Mucosa of rectum (tissue), 2 donors: ENCODE results near the gene AKT2.

Source experiments
- H3K27ac ChIP-seq, 2 donors: one replicate each; pipeline ENCODE4 v1.7.0; 2013; ENCODE audit warnings: inconsistent platforms in 2 of 2, low read depth in 2 of 2, low read length in 2 of 2
- H3K27me3 ChIP-seq, 2 donors: one replicate each; pipeline ENCODE4 v1.7.0; 2013; ENCODE audit warnings: low read length in 2 of 2; ENCODE audit not compliant: control insufficient read depth in 2 of 2, insufficient read depth in 2 of 2
- H3K36me3 ChIP-seq, 2 donors: one replicate each; pipeline ENCODE4 v1.7.0; 2013; ENCODE audit warnings: low read length in 2 of 2; ENCODE audit not compliant: control insufficient read depth in 2 of 2, insufficient read depth in 2 of 2
- H3K4me1 ChIP-seq, 2 donors: one replicate each; pipeline ENCODE4 v1.7.0; 2013; ENCODE audit warnings: low read length in 2 of 2, mild to moderate bottlenecking in 1 of 2; ENCODE audit not compliant: control insufficient read depth in 2 of 2, insufficient read depth in 2 of 2
- H3K4me3 ChIP-seq, 2 donors: one replicate each; pipeline ENCODE4 v1.7.0; 2013; ENCODE audit warnings: low read length in 2 of 2
- H3K9ac ChIP-seq, 2 donors: one replicate each; pipeline ENCODE4 v1.7.0; 2013; ENCODE audit warnings: low read length in 2 of 2, low read depth in 1 of 2, mild to moderate bottlenecking in 1 of 2
- H3K9me3 ChIP-seq, 2 donors: one replicate each; pipeline ENCODE4 v1.7.0; 2013; ENCODE audit warnings: low read length in 2 of 2; ENCODE audit not compliant: control insufficient read depth in 2 of 2
- donor health status: healthy.
- donor health status: Normal muscosa, but diverticular disease.

The AKT2 gene

GRCh38 chr19:40245506-40246128 lies 39.5 kb downstream of the AKT2 start:
- H3K27me3 ChIP-seq: no peaks in the 10 kb centered on the region
- no peak overlapping the region for H3K27ac ChIP-seq
- H3K9ac ChIP-seq: no peak overlapping the region
- H3K4me1 ChIP-seq: no peaks in the 10 kb centered on the region
- H3K9me3 ChIP-seq: no peaks in the 10 kb centered on the region
- no peak overlapping the region for H3K4me3 ChIP-seq
- H3K36me3 ChIP-seq: peaks cover 15 to 25% of the 10 kb centered on the region in 2 donors

GRCh38 chr19:40244579-40245317 lies 40.4 kb downstream of the AKT2 start:
- no peak overlapping the region for H3K27ac ChIP-seq

GRCh38 chr19:40243181-40243580 lies 42.0 kb downstream of the AKT2 start:
- Histone ChIP-seq H3K9me3 (no peaks in the 10 kb centered on the region), H3K36me3 (peaks cover 22 to 32% of the 10 kb centered on the region in 2 donors), H3K4me1 (no peaks in the 10 kb centered on the region), H3K9ac (no peak overlapping the region), H3K27ac (no peak overlapping the region), H3K27me3 (no peaks in the 10 kb centered on the region), H3K4me3 (no peak overlapping the region)

More at GRCh38 chr19:40244579-40245317, 40.4 kb downstream of the AKT2 start:
- H3K27me3 ChIP-seq: no peaks in the 10 kb centered on the region
- no peaks in the 10 kb centered on the region for H3K4me1 ChIP-seq
- H3K36me3 ChIP-seq: peaks cover 18 to 29% of the 10 kb centered on the region in 2 donors
- no peak overlapping the region for H3K9ac ChIP-seq
- H3K4me3 ChIP-seq: no peak overlapping the region
- H3K9me3 ChIP-seq: no peaks in the 10 kb centered on the region

- Histone ChIP-seq H3K9me3 (no peaks in the 10 kb centered on the region), H3K4me1 (no peaks in the 10 kb centered on the region), H3K4me3 (no peak overlapping the region), H3K36me3 (peaks cover 26 to 35% of the 10 kb centered on the region in 2 donors), H3K9ac (no peak overlapping the region), H3K27me3 (no peaks in the 10 kb centered on the region), H3K27ac (no peak overlapping the region)
These were observed 42.7 kb downstream of the AKT2 start for GRCh38 chr19:40242480-40242879.

- Histone ChIP-seq H3K27me3 (no peaks in the 10 kb centered on the region), H3K4me1 (no peaks in the 10 kb centered on the region), H3K9me3 (no peaks in the 10 kb centered on the region), H3K4me3 (no peak overlapping the region), H3K9ac (no peak overlapping the region), H3K27ac (no peak overlapping the region), H3K36me3 (peaks cover 29 to 35% of the 10 kb centered on the region in 2 donors)
These were observed 43.2 kb downstream of the AKT2 start for GRCh38 chr19:40241809-40242384.

GRCh38 chr19:40241125-40241808 lies 43.9 kb downstream of the AKT2 start:
- H3K9me3 ChIP-seq: no peaks in the 10 kb centered on the region
- H3K4me1 ChIP-seq: no peaks in the 10 kb centered on the region
- no peak overlapping the region for H3K4me3 ChIP-seq
- H3K27me3 ChIP-seq: no peaks in the 10 kb centered on the region
- H3K27ac ChIP-seq: no peak overlapping the region
- H3K36me3 ChIP-seq: peaks cover 32 to 41% of the 10 kb centered on the region in 2 donors
- H3K9ac ChIP-seq: no peak overlapping the region

- Histone ChIP-seq H3K27me3 (no peaks in the 10 kb centered on the region), H3K9ac (no peak overlapping the region), H3K36me3 (peaks cover 42 to 50% of the 10 kb centered on the region in 2 donors), H3K9me3 (no peaks in the 10 kb centered on the region), H3K4me3 (no peak overlapping the region), H3K4me1 (no peaks in the 10 kb centered on the region), H3K27ac (no peak overlapping the region)
These were observed 44.8 kb downstream of the AKT2 start for GRCh38 chr19:40240332-40240731.

- Histone ChIP-seq H3K9me3 (no peaks in the 10 kb centered on the region), H3K9ac (no peak overlapping the region), H3K4me3 (no peak overlapping the region), H3K27me3 (no peaks in the 10 kb centered on the region), H3K27ac (no peak overlapping the region), H3K36me3 (peaks cover 46 to 55% of the 10 kb centered on the region in 2 donors), H3K4me1 (no peaks in the 10 kb centered on the region)
These were observed 45.5 kb downstream of the AKT2 start for GRCh38 chr19:40239415-40240226.

- Histone ChIP-seq H3K9me3 (no peaks in the 10 kb centered on the region), H3K27me3 (no peaks in the 10 kb centered on the region), H3K36me3 (peaks cover 45 to 55% of the 10 kb centered on the region in 2 donors), H3K4me1 (no peaks in the 10 kb centered on the region), H3K4me3 (no peak overlapping the region), H3K27ac (no peak overlapping the region), H3K9ac (no peak overlapping the region)
These were observed 46.4 kb downstream of the AKT2 start for GRCh38 chr19:40238775-40239174.
